HTERT RPE-1 (cell line): Measurements from ENCODE around the gene NSD1.
"Not testable (repeated sequence)": the region's sequence is repeated elsewhere in the genome, so short reads cannot be mapped to it uniquely, and the experiment has no call there.

Source experiments
- in situ Hi-C: fragments of 300-500 bp; cut with MboI; formaldehyde crosslinking; loops from 4 replicates; pipeline ENCODE4 v1.14.3; 2020; ENCODE audit warnings: low sequenced_read_pairs

Gene NSD1

DNA sequence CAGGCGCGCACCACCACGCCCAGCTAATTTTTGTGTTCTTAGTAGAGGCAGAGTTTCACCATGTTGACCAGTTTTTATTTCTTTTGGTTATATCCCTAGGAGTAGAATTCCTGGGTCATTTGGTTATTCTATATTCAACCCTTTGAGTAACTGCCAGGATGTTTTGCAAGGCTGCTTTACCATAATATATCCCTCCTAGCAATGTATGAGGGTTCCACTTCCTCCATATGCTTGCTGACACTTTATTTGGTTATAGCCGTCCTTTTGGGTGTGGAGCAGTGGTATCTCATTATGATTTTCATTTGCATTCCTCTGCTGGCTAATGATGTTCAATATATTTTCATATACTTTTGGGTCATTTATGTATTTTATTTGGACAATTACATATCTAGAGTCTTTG is 88.7 kb downstream of the NSD1 start:
- in situ Hi-C loops: no loop called here

DNA sequence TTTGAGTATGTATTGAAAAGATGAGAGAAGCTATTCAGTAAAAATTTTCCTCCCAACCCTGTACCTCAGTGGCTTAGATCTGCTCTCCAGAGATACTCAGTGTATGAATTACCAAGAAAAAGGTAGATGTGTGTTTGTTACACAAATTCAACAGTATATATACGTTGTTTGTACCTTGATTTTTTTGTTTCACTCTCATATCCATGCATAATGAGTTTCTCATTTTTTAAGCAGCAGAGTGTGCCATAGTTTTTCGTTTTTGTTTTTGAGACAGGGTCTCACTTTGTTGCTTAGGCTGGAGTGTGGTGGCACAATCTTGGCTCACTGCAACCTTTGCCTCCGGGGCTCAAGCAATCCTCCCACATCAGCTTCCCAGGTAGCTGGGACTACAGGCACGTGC is 92.2 kb downstream of the NSD1 start:
- in situ Hi-C loops: no loop called here

DNA sequence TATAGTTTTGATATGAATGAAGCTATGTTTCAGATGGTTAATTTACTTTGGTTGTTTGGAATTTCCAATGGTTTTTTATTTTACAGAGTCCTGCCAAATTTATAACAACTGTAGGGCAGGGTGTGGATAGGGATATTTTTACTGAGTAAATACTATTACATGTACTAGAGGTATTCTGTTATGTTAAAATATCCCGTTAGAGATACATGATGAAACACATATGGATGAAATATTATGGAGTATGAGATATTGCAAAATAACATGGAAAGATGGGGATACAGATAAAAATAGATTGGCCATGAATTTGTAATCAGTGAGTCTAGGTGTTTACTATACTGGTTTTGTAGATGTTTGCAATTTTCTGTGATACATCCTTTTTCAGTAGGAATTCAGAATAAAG is 93.3 kb downstream of the NSD1 start:
- in situ Hi-C loops: no loop called here

DNA sequence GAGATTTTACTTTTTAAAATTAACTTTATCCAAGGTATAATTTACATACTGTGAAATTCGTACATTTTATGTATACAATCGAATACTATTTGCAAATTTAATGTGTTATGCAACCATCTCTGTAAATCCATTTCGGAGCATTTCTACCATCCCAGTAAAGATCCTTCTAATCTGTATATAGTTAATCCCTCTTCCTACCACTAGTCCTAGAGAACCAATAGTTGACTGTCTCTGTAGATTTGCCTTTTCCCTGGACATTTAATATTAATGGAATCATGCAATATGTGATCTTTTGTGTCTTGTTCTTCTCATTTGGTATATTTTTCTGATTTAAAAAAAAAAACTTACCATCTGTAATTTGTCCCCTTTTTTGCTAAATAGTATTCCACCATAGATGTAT is 95.2 kb downstream of the NSD1 start:
- in situ Hi-C loops: no loop called here

DNA sequence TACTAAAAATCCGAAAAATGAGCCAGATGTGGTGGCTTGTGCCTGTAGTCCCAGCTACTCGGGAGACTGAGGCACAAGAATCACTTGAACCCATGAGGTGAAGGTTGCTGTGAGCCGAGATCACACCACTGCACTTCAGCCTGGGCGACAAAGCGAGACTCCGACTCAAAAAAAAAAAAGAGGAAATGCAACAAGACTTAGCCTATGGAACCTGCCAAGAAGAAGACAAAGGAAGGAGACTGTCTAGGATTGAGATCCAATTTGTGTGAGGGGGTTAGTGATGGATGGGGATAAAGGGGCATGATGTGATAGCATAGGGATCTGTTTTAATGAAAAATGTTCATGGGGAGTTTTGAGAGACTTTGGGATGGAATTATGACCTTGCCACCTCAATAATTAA is 97.1 kb downstream of the NSD1 start:
- in situ Hi-C loops: no loop called here

DNA sequence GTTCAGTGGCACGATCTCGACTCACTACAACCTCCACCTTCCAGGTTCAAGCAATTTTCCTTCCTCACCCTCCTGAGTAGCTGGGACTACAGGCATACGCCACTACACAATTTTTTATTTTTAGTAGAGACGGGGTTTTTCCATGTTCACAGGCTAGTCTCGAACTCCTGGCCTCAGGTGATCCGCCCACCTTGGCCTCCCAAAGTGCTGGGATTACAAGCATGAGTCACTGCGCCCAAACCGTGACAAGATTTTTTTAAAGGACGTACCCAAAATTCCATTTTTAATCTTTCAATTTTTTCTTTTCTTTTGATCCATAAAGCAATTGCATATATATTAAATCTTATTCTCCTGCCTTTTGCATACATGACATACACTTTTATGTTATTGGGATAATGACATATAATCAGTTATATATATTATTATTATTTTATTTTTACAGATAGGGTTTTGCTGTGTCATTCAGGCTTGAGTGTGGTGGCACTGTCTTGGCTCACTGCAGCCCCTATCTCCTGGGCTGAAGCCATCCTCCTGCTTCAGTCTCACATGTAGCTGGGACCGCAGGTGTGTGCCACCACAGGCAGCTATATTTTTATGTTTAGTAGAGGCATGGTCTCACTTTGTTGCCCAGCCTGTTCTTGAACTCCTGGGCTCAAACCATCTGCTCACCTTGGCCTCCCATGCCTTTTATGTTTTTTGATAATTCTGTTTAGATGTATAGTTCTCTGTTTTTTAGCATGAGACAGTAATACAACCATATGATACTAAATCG is 98.1 kb downstream of the NSD1 start:
- in situ Hi-C loops: no loop called here

DNA sequence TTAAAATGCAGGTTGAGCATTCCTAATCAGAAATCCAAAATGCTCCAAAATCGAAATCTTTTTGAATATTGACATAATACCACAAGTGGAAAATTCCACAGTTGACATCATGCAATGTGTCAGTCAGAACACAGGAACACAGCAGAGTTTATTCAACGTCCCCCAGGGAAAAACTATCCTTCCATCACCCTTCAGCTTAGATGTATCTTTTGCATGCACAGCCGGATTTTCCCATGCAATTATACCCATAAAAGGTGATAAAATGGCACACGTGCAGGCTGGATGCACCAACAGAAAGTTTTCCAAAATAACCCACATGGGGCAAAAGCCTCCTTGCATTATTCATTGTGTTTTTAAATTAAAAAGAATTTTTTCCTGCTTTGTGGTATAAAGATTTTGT is 98.8 kb downstream of the NSD1 start:
- in situ Hi-C loops: no loop called here

DNA sequence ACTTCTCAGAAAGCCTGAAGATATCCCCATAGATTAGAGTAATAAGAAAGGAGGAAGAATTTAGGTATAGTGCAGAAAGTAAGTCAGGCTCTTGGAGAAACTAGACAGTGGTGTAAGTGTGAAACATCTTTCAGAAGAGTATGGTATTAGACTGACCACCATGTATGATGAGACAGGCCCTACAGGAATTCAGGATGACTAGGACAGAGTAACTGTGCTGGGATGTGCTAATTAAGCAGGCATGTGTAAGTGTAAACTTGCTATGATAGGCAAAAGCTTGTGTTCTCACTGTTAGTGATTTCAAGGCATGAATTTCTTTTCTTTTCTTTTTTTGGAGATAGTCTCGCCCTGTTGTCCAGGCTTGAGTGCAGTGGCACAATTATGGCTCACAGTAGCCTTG is 99.2 kb downstream of the NSD1 start:
- in situ Hi-C loops: no loop called here

DNA sequence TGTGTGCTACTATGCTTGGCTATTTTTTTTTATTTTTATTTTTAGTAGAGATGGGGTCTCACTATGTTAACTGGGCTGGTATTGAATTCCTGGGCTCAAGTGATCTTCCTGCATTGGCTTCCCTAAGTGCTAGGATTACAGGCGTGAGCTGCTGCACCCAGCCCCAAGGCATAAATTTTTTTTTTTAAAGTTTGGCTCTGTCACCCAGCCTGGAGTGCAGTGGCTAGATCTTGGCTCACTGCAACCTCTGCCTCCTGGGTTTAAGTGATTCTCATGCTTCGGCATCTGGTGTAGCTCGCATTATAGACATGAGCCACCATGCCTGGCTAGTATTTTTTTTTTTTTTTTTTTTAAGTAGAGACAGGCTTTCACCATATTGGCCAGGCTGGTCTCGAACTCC is 99.6 kb downstream of the NSD1 start:
- in situ Hi-C loops: no loop called here

DNA sequence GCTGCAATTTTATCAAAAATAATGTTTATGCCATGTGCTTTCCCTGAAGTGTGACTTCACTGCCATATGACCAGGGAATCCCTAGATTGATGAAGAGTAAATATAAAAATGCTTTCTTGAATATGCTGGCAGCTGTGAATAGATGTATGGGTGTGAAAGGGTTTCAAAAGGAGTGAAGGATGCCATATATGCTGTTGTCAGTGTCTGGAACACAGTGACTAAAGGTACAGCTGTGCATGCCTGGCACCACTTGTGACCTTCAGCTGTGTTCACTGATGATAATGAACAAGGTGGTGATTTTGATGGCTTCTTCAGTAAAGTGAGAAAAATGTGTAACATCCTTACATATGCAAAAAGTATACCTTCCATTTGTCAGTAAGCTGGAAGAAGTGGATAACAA is 100.2 kb downstream of the NSD1 start:
- in situ Hi-C loops: no loop called here

DNA sequence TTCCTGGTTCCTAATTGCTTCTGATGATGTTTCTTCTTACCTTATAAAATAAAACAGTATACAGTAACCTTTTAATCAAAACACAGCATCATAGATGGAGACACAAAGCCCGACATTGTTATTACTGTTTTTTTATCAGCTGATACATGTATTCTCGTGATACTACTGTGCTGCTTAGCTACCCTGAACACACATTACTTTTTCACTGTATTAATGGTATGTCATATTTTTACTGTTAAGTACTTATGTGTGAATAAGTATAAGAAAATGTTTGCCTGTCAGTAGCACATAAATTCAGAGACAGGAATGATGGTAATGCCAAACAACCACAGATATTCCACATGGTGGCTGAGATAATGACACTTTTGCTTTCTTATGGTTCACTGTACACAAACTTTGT is 101.3 kb downstream of the NSD1 start:
- in situ Hi-C loops: no loop called here

DNA sequence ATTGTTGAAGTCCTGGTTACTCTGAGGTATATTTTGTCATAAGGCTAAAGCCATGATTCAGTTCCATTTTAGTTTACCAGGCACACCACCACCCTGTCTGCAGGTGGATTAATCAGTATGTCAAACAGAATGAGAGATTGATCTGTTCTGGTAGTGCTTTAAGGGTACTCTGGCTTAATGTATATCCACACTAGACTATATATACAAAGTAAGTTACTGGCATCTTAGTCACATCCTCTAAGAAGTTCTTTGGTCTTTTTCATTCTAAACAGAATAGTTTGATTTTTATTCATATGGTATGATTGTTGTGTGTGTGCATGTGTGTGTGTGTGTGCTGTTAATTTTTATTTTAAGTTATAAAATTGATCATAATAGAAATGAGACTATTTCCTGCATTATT is 108.2 kb downstream of the NSD1 start:
- in situ Hi-C loops: no loop called here

DNA sequence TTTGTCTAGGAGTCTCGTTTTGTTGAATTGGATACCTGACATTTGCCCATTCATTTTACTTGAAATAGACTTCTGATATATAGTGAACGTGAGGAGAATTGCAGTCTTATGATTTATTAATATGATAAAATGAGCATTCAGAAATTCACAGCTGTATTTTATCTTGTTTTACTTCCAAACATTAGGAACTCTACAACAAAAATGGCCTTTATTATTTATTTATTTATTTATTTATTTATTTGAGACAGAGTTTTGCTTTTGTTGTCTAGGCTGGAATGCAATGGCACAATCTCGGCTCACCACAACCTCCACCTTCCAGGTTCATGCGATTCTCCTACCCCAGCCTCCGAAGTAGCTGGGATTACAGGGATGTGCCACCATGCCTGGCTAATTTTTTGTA is 108.7 kb downstream of the NSD1 start:
- in situ Hi-C loops: no loop called here

DNA sequence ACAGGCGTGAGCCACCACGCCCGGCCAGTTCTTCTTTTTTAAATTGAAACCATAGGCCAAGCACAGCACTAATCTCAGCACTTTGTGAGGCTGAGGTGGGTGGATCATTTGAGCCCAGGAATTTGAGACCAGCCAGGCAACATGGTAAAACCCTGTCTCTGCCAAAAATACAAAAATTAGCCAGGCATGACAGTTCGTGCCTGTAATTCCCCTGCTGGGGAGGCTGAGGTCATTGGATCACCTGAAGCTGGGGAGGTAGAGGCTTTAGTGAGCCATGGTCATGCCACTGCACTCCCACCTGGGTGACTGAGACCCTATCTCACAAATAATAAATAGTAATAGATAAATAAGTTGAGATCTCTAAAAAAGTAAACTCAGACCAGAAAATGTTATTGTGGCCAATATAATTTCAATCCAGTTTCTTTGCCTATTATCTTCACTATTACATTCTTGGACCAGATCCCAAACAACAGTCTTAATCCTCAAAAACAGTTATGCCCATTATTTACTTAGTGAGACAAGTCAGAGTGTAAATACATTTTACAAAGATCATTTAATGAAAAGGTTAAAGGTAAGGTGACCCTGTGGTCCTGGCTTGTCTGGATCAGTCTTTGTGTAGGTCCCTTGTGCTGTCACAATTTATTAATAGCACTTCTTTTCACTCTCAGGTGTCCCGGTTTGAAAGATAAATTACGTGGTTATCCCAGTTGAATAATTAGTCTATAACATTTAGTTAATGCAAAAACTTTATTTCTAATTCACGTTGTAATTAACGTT is 116.4 kb downstream of the NSD1 start:
- in situ Hi-C loops: no loop called here

DNA sequence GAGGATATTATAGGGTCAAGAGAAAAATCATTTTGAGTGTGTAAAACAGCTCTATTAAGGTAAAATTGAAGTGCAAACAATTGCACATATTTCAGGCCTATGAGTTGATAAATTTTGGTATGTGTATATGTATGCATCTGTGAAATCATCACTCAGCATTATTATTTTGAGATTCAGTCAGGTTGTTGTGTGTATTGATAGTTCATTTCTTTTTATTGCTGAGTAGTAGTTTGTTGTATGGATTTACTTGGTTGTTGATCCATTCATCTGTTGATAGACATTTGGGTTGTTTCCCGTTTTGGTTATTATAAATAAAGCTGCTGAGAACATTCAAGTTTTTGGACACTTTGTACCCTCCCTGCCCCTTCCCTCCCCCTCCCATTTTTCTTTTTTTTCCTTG is 119.7 kb downstream of the NSD1 start:
- in situ Hi-C loops: no loop called here

DNA sequence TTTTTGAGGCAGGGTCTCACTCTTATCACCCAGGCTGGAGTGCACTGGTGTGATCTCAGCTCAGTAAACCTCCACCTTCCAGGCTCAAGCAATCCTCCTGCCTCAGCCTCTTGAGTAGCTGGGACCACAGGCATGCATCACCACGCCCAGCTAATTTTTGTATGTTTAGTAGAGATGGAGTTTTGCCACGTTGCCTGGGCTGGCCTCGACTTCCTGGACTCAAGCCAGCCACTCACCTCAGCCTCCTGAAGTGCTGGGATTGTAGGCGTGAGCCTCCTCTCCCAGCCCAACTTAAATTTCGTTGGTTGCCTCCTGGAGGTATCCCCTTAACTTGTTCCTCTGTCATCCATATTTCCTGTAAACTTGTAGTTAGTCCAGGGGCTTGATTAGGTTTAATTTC is 122.7 kb downstream of the NSD1 start:
- in situ Hi-C loops: no loop called here

DNA sequence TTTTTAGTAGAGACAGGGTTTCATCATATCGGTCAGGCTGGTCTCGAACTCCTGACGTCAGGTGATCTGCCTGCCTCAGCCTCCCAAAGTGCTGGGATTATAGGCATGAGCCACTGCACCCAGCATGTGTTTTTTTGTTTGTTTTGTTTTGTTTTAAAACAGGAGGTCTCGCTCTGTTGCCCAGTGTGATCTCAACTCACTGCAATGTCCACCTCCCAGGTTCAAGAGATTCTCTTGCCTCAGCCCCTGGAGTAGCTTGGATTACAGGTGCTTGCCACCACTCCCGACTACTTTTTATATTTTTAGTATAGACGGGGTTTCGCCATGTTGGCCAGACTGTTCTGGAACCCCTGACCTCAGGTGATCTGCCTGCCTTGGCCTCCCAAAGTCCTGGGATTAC is 125.1 kb downstream of the NSD1 start:
- in situ Hi-C loops: not testable (repeated sequence)

DNA sequence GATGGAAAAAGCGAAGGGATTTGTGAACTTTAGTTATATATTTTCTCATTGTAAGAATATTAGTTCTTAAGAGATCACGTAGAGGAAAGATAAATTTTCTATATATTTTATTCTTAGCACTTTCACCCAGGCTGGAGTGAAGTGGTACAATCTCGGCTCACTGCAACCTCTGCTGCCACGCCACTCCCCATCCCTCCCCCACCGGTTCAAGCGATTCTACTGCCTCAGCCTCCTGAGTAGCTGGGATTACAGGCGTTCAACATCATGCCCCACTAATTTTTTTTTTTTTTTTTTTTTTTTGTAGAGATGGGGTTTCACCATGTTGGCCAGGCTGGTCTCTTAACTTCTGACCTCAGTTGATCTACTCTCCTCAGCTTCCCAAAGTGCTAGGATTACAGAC is 127.4 kb downstream of the NSD1 start:
- in situ Hi-C loops: no loop called here

DNA sequence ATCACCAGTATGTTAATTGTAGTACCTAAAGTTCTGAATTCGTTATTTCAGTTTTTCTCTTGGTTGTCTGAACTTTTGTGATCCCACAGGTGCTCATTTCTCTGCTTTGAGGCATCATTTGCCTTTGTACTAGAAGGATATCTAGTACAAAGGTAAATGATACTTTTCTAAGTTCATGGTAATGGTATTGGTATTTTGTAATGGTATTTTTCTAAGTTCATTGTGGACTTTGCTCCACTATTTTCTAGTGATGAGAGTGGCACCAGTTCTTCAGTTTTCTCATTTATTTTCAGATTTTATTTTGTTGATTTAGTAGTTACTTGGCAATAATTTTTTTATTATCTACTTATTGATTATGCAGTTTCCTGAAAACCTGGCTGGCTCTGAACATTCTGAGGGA is 127.9 kb downstream of the NSD1 start:
- in situ Hi-C loops: no loop called here

DNA sequence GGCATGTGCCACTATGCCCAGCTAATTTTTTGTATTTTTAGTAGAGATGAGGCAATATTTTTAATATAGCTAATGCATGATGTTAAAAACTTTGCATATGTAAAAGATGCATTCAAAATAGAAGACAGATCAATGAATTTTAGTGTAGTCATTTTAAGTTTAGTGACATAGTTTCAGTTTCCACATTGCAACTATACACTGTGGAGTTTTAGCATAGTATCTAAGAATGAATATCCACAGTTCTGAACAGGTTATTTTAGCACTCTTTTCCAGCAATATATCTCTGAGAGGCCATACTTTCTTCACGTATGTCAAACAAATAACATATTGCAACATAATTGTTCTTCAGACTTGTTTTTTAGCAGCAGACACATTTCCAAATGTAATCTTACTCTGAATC is 130.6 kb downstream of the NSD1 start:
- in situ Hi-C loops: no loop called here

DNA sequence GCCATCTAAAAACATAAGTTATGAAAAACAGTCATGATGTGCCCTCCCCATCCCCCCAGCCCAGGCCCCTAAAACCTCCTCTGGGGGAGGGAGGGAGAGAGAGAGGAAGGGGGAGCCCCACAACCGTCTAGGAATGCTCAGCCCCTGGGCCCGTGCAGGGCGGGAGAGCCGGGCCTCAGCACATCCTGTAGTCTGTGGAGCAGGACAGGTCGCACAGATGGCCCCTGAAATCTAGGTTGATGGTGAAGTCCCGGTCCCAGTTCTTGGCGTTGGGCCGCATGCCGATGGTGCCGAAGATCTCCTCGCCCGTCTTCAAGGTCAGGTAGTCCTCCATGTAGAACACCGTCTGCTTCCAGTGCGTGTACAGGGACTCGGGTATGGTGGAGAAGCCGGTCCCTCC is 131.8 kb downstream of the NSD1 start:
- in situ Hi-C loops: no loop called here

DNA sequence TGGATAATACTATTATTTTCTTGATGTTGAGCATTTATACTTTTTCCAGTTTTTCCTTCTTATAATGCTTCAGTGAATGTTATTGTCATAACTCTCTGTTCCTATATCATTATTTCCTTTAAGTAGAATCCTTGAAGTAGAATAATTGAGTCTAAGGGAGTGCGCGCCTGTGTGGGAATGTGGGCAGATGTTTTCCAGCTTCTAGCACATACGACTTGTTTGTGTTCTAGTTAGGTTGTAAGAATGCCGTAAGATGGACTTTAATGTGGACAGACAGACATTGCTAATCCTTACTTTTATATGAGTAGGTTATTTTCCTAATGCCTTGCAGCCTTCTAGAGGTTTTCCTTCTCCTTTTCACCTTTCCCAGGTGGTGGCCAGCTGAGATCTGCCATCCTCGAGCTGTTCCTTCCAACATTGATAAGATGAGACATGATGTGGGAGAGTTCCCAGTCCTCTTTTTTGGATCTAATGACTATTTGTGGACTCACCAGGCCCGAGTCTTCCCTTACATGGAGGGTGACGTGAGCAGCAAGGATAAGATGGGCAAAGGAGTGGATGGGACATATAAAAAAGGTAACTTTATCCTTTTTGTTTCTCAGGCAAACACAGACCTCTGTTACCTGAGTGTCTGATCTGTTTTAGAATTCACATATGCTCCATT is 135.8 kb downstream of the NSD1 start:
- in situ Hi-C loops: no loop called here
